Measurements from ENCODE around the gene OR6C75.
"Not testable (repeated sequence)": the region's sequence is repeated elsewhere in the genome, so short reads cannot be mapped to it uniquely, and the experiment has no call there.

GRCh38 chr12:55412138-55412537 lies 49.4 kb downstream of the OR6C75 start:
- TF ChIP-seq FOXA1 (IDR thresholded peaks at IDR 0.05); SUZ12 (IDR thresholded peaks at IDR 0.05); LEF1 (IDR thresholded peaks at IDR 0.05; ENCODE audit: borderline replicate concordance); SP1 (IDR thresholded peaks at IDR 0.05); TARDBP (IDR thresholded peaks at IDR 0.05); CTBP1 (IDR thresholded peaks at IDR 0.05; ENCODE audit: borderline replicate concordance); ZNF384 (IDR thresholded peaks at IDR 0.05); ELF4 (IDR thresholded peaks at IDR 0.05): not testable (repeated sequence)

All from HEK293T (cell line).